Measurements from ENCODE around the gene DGKQ. TPM values are rescaled to one million over a fixed set of nuclear protein-coding genes. Genes with fewer than 3 reads are reported as not detected.

DGKQ gene
- total and polyA plus RNA-seq, 2 of the 13 experiments (the other 11 are each of a cell fraction or from before 2014, with no cell fraction given), result 4.5 to 7.2 TPM

DNA sequence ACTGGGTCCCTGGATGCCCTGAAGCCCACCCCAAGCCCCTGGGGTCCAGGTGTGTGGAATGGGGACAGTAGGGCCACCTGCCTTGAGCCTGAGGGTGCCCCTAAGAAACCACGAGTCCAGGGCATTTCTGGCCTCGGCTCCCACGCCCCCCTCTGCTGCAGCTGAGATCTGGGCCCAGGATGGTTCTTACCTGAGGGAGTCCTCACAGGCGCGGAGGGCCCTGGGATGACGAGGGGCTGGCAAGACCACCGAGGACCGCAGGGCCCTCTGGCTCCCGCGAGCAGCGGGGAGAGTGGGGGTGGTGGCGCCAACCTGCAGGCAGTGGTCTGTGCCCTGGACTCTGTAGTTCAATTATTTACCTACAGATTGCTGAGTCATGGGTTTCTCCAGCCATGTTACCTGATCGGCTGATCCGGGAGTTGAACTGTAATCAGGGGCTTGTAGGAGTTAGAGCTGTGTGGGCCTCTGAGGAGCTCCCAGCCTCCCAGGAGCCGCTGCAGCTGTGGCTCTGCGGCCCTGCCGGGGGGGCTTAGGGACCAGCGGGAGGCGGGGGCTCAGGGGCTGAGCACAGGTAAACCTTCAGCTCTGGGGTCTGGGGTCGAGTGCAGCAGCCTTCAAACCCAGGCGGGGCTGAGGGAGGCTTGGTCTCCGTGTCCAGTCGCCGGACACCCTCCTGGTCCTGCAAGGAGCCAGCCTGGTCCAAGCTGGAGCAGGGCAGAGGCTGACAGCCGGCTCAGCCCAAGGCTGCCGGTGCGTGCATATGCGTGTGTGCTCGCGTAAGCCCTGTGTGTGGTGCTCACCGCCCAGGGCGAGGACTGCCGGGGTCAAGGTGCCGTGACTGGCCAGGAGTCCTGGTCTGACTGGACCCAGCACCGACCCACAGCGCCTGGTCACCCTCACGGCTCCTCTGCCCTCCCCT is 20.0 kb upstream of the DGKQ start, which contains the start of gene SLC26A1 (continued):
- TF ChIP-seq ZNF282 (IDR thresholded peaks at IDR 0.05; ENCODE audit: partially characterized antibody) (no peak), FIP1L1 (IDR thresholded peaks at IDR 0.05; ENCODE audit: borderline replicate concordance, insufficient read depth, low read depth, low read length) (no peak), HOXD1 (CRISPR knock-in tag; IDR thresholded peaks at IDR 0.05) (no peak; the same call in 1 of the 2 replicates), ZNF652 (CRISPR knock-in tag; IDR thresholded peaks at IDR 0.05; ENCODE audit: borderline replicate concordance, low read depth) (no peak), KLF6 (CRISPR knock-in tag; IDR thresholded peaks at IDR 0.05) (0 out of 2 replicates have a peak, but pooled peaks have one; percentile 32), KDM5B (CRISPR knock-in tag; IDR thresholded peaks at IDR 0.05; ENCODE audit: borderline replicate concordance) (no peak), RORA (CRISPR knock-in tag; IDR thresholded peaks at IDR 0.05) (no peak), ATM (IDR thresholded peaks at IDR 0.05; ENCODE audit: borderline replicate concordance) (no peak), AGO2 (optimal IDR thresholded peaks at IDR 0.05; ENCODE audit: low read depth, low read length) (peak; percentile 97), ZFP37 (CRISPR knock-in tag; IDR thresholded peaks at IDR 0.05; ENCODE audit: borderline replicate concordance) (no peak), ATRX (CRISPR knock-in tag; IDR thresholded peaks at IDR 0.05; ENCODE audit: borderline replicate concordance) (no peak), SMAD9 (CRISPR knock-in tag; IDR thresholded peaks at IDR 0.05) (no peak; the same call in 1 of the 2 replicates), ZNF343 (CRISPR knock-in tag; IDR thresholded peaks at IDR 0.05) (no peak), FOSL1 (CRISPR knock-in tag; IDR thresholded peaks at IDR 0.05; ENCODE audit: borderline replicate concordance) (no peak), MXI1 (IDR thresholded peaks at IDR 0.05; ENCODE audit: borderline replicate concordance, low read depth, low read length) (peak; percentile 73; the same call in 2 of the 3 replicates), ZNF629 (CRISPR knock-in tag; conservative IDR thresholded peaks at IDR 0.05) (no peak), IKZF4 (CRISPR knock-in tag; IDR thresholded peaks at IDR 0.05; ENCODE audit: borderline replicate concordance, low read depth, not compliant biosample characterization) (no peak), ZNF101 (CRISPR knock-in tag; IDR thresholded peaks at IDR 0.05; ENCODE audit: borderline replicate concordance, low read depth) (no peak), ZKSCAN1 (IDR thresholded peaks at IDR 0.05; ENCODE audit: low read length) (no peak), RFX5 (IDR thresholded peaks at IDR 0.05; ENCODE audit: low read depth, low read length) (peak; percentile 39; the same call in 1 of the 2 replicates)
- TF ChIP-seq, protein P1, sequence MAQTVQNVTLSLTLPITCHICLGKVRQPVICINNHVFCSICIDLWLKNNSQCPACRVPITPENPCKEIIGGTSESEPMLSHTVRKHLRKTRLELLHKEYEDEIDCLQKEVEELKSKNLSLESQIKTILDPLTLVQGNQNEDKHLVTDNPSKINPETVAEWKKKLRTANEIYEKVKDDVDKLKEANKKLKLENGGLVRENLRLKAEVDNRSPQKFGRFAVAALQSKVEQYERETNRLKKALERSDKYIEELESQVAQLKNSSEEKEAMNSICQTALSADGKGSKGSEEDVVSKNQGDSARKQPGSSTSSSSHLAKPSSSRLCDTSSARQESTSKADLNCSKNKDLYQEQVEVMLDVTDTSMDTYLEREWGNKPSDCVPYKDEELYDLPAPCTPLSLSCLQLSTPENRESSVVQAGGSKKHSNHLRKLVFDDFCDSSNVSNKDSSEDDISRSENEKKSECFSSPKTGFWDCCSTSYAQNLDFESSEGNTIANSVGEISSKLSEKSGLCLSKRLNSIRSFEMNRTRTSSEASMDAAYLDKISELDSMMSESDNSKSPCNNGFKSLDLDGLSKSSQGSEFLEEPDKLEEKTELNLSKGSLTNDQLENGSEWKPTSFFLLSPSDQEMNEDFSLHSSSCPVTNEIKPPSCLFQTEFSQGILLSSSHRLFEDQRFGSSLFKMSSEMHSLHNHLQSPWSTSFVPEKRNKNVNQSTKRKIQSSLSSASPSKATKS (CRISPR knock-in tag; IDR thresholded peaks at IDR 0.05), result no peak
- TF ChIP-seq, protein P2, sequence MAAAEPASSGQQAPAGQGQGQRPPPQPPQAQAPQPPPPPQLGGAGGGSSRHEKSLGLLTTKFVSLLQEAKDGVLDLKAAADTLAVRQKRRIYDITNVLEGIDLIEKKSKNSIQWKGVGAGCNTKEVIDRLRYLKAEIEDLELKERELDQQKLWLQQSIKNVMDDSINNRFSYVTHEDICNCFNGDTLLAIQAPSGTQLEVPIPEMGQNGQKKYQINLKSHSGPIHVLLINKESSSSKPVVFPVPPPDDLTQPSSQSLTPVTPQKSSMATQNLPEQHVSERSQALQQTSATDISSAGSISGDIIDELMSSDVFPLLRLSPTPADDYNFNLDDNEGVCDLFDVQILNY (CRISPR knock-in tag; conservative IDR thresholded peaks at IDR 0.05), result no peak
- TF ChIP-seq, protein P3, sequence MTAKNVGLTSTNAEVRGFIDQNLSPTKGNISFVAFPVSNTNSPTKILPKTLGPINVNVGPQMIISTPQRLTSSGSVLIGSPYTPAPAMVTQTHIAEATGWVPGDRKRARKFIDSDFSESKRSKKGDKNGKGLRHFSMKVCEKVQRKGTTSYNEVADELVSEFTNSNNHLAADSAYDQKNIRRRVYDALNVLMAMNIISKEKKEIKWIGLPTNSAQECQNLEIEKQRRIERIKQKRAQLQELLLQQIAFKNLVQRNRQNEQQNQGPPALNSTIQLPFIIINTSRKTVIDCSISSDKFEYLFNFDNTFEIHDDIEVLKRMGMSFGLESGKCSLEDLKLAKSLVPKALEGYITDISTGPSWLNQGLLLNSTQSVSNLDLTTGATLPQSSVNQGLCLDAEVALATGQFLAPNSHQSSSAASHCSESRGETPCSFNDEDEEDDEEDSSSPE (CRISPR knock-in tag; IDR thresholded peaks at IDR 0.05), result no peak
- TF ChIP-seq, protein P4, sequence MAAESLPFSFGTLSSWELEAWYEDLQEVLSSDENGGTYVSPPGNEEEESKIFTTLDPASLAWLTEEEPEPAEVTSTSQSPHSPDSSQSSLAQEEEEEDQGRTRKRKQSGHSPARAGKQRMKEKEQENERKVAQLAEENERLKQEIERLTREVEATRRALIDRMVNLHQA (CRISPR knock-in tag; IDR thresholded peaks at IDR 0.05), result no peak
